GM19468 (cell line): Measurements from ENCODE around the gene SAE1.

Source experiments
- ATAC-seq: cut with Tn5 transposase; IDR thresholded peaks from one replicate; pipeline ENCODE4 v1.9.1; 2021; ENCODE audit warnings: mild to moderate bottlenecking, moderate library complexity, moderate number of reproducible peaks; ENCODE audit not compliant: unreplicated experiment; ENCODE audit errors: extremely low read depth

Gene SAE1

GRCh38 chr19:47104680-47105079 lies 26.0 kb upstream of the SAE1 start:
- no peak for ATAC-seq

DNA sequence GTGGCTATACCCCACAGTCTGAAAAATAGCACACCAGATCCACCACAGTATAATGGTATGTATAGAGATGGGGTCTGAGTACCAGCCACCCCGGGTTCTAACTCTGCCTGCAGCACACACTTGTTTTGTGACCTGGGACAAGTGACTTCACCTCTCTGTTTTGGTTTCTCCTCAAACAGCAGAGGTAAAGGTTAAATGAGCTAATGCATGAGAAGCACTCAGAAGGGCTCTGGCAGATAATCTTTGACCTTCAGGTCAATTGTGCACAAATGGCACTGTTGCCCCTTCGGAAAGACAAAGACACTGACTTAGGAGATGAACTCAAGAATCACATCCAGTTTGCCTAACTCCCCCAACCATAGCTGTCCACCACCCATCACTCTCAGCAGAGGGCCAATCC lies 24.8 kb upstream of the SAE1 start:
- no peak for ATAC-seq

DNA sequence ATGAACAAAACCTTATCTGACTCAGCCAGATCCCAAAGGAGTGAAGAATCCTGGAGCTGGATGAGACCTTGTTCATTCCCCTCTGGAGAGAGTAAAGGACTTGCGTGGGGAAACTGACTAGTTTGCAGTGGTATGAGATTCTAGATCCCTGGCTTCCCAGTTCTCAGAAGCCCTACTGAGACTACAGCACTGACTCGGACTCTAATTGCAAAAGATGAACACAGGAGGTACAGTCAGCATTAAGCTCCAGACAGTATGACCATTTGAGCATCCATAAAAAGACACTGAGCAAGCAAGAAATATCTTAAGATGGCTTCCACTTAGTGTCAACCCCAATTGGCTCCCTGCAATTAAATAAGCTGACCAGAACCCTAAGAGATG lies 23.8 kb upstream of the SAE1 start:
- no peak for ATAC-seq

DNA sequence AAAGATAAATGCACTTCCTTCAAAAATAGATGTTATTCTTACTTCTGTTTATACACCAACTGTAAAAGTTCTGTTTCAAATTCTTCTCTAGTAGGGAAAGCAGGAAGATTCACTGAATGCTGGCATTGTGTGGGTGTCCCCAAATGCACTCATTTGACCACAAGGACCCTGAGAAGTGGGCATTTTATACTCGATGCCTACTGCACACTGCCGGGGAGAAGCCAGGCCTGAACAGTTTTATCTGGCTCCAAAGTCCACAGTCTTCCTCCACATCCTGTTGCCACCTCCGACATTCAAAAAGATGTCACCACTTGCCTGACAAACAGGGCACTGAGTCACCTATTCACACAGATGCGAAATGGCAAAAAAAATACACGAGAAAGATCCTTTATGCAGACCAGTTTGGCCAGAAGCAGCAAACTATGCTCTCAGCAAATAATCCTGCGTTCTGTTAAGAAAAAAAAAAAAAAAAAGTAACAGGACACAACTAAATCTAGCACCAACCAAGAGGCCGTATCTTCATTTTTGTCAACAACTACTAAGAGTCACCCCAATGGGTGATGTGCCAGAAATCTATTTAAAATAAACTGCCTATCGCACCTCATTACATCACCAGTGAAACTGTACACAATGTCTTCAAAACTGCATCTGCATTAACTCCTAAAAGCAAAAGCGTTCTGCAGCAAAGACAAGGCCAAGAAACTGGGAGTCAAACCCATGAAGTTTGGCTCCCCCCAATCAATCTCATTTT lies 23.3 kb upstream of the SAE1 start:
- ATAC-seq, result no peak

- no peak for ATAC-seq
Observed at GRCh38 chr19:47107953-47108746, 22.5 kb upstream of the SAE1 start.

DNA sequence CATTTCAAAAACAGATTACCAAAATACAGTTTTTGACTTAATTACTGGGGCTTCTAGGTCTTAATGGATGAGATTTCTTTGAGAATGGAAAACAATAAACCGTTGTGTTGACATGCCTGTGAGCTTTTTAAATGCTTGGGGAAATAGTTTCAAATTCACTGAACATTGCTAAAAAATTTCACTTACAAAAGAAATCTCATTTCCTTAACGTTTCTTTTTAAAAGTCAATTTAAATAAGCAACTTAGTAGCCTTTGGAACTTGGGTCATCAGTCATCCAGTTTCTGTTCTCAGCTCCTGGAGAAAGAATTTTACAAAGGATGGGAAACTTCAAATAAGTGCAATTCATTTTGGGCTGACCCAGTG lies 21.5 kb upstream of the SAE1 start:
- no peak for ATAC-seq

DNA sequence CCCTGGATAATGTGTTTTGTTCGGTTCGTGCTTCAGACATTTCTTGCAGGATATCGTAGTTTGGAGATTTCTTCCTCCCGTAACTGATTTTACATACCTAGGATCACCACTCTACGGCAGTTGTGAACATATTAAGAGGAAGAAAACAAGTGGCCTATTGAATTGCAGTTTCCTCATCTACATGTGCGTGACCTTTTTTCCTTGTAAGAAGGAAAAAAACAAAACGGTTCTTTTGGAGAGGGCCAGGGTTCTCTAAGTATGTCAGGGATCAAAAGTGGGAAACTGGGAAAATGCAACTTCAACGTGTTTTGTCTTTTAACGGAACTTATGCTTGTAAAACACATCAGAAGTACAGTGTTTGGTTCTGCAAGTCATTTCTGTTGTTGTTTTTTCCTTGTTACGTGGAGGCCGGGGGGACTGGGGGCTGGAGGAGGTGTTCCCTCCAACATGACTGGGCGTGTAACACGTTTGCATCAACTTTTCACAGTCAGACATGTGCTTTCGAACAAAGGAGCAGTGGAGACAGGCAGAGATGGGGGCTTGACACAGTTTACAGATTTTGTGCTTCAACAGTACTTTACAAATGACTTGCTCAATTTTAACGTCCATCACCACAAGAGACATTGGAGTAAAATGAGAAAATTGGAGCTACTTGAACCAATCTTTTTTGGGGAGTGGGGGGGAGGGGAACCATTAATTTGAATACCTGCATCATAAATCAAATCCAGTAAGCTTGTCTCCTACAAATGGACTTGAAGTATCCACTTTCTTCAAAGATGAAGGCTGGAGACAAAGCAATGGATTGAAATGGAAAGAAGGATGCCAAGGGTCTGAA lies 20.9 kb upstream of the SAE1 start:
- ATAC-seq, result no peak

DNA sequence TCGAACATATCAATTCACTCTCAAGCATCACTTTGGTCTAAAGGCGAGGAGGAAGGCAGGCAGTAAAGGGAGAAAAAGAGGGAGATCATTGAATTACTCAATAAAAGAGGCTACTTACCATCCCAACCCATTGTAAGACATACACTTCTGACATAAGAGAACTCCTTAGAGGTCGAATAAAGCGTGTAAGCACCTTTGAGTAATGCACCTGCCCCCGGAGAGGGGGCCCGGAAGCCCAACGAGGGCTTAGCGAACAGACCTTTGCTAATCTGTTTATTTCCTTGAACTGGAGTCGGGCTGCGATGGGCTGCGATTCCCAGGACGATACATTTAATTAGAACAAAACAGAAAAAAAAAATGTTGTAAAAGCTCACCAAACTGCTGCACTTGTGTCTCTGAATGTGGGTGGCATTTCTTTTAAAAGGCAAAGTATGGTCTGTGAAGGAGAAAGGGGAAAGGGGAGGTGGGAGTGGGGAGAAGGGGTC lies 20.1 kb upstream of the SAE1 start:
- no peak for ATAC-seq

DNA sequence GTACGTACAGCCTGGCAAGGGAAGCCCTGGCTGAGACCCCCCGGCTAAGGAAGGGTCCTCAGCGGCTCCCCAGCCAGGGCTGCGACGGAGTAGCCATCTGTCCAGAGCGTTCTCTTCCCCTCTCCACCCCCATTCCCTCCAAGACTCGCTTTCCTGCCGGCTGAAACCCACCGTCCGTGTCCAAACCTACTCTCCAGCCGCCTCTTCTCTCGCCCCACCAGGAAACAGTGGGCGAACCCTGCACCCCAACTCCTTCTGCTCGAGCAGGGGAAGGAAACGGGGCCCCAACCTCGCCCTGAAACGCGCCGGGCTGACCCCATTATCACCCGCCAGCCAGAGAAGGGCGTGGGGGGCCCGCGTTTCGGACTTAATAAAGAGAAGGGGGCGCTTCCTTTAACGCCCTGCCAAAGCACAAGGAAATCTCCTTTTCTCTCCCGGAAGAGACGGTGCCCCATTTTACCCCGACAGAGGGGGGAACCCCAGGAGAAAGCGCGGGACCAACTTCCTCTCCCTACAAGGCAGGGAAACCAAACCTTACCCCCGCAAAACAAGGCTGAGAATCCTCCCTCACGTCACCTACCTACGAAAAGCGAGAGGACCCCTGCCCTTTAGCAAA lies 19.5 kb upstream of the SAE1 start:
- ATAC-seq, result no peak

DNA sequence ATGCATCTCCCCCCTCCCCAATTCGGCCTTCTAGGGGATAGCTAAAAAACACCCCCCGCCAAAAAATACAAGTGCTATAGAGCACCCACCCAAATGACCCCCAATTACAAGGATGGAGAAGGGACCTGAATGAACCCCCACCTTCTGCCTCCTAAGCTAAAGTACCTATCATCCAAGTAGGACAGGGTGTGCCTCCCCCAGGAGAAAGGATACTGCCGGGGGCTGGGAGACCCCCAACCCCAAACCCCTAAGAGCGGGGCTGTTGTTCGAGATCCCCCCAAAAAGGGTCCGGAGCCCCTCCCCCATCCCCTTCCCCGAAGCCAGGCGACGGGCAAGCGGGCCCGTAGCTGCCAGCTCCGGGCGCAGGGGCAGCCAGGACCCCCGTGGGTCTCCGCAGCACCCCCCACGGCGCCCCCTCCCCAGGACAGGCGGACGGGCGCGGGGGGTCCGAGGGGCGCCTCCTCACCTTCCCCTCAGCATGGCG lies 18.9 kb upstream of the SAE1 start:
- no peak for ATAC-seq

GRCh38 chr19:47112166-47112996 lies 18.3 kb upstream of the SAE1 start:
- no peak for ATAC-seq

- ATAC-seq, result peak; percentile 78
Observed at GRCh38 chr19:47112997-47113849, 17.4 kb upstream of the SAE1 start, which contains the start of gene ZC3H4. Gene ZC3H4, minus strand, starts transcription at chr19:47113776. Its CDS starts 1,192 bp downstream, at chr19:47112584.

GRCh38 chr19:47113850-47114651 lies 16.6 kb upstream of the SAE1 start:
- no peak for ATAC-seq

- no peak for ATAC-seq
Observed at GRCh38 chr19:47120470-47121067, 10.1 kb upstream of the SAE1 start.

- no peak for ATAC-seq
Observed at GRCh38 chr19:47122359-47123335, 8.0 kb upstream of the SAE1 start.

DNA sequence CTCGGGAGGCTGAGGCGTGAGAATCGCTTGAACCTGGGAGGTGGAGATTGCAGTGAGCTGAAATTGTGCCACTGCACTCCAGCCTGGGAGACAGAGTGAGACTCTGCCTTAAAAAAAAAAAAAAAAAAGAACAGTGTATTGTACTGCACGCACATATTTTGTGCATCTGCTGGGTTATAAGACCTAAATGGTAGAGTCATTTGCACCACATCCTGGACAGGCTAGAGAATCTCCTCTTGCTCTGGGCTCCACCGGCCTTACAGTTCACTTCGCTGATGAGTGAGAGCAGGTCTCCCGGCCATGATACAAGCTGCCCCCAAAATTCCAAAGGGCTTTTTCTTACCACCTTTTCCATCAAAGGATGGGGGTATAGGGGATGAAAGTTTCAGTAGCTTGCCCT lies 7.2 kb upstream of the SAE1 start:
- no peak for ATAC-seq
